HG03521 (cell line): ENCODE data around the gene ABHD14A.

ENCODE experiments used
- ATAC-seq: cut with Tn5 transposase; IDR thresholded peaks from one replicate; pipeline ENCODE4 v1.9.1; 2021; ENCODE audit warnings: mild to moderate bottlenecking, moderate library complexity; ENCODE audit not compliant: unreplicated experiment

ABHD14A gene

DNA sequence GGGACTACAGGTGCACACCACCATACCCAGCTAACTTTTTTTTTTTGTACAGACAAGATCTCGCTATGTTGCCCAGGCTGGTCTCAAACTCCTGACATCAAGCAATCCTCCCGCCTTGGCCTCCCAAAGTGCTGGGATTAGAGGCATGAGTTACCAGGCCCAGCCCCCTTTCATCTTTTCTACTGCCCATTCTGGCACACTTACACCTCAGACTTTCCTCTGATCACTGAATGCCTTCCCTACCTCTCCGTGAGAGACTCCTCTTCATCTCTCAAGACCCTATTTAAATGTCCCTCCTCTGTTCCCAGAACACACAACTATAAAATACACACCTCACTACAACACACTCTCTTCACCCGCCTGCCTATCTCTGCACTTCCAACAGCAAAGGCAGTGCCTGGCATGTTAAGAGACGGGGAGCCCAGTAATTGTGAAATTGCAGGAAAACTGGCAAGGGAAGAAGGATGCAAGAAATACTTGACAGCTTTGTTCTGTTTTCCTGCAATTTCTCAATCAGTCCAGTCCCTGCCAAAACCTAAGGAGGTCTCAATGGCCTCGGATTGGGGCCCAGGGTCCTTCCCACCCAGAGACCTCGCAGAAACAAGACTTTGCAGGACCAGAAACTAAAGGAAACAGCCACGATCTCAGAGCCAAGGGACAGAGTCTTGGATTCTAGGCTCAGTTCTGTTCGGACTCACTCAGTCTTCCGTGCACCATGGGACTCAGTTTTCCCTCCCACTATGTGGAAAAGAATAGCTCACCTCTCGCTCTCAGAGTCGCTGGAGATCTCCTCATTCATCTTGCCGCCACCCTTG lies 34.0 kb upstream of the ABHD14A start:
- no peak for ATAC-seq

DNA sequence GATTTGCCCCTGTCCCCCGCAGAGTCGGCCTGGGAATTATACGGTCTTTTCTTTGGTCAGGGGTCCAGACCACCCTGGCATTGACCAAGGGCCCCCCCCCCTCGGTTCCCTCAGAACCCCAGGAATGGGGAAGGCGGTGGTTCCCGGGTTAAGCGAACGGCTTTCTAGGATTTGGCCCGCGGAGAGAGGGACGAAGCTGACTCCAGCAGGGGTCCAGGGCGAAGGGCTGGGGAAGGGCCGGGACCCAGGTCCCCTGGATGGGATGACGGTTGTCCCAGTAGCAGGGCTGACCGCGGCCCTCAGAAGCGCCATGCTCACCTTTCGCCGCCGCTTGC lies 33.4 kb upstream of the ABHD14A start:
- ATAC-seq, result no peak

- ATAC-seq, result peak; percentile 90
Measured at GRCh38 chr3:51941798-51942602, 32.9 kb upstream of the ABHD14A start, which contains the start of the genes PARP3 and RRP9. PARP3 (plus strand) TSS chr3:51942363; CDS start chr3:51943356, 993 bp downstream. RRP9 (minus strand) TSS chr3:51941904; CDS start chr3:51941867, 37 bp downstream.

DNA sequence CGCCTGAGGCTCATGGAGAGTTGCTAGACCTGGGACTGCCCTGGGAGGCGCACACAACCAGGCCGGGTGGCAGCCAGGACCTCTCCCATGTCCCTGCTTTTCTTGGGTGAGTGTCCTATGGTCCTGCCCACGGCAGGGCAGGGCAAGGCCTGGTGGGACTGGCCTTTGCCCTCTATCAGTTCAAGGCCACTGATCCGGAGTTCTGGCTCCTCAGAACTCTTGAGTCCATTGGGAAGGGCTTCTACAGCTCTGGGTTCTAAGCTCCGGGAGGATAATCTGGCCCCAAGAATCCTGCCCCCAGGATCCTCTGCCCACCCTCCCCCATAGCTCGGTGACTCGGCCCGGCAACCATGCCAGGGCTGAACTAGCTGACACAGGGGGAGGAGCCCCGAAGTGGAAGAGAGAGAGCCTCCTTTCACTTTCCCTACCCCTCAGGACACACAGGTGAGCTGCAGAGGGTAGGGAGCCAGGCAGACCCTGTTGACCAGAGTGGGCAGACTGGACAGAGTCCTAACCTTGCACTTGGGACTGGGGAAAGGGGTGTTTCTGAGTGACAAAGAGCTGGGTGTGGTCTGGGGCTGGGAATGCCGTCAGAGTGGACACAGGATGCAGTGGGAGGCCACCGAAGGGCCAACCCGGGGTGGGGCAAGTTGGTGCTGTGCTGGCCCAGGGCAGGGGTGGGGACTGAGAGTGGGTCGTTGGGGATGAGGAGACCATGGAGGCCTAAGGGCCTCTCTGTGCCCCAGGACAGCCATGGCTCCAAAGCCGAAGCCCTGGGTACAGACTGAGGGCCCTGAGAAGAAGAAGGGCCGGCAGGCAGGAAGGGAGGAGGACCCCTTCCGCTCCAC lies 32.0 kb upstream of the ABHD14A start:
- ATAC-seq, result peak; percentile 24

GRCh38 chr3:51943451-51944391 lies 31.1 kb upstream of the ABHD14A start:
- ATAC-seq, result no peak

DNA sequence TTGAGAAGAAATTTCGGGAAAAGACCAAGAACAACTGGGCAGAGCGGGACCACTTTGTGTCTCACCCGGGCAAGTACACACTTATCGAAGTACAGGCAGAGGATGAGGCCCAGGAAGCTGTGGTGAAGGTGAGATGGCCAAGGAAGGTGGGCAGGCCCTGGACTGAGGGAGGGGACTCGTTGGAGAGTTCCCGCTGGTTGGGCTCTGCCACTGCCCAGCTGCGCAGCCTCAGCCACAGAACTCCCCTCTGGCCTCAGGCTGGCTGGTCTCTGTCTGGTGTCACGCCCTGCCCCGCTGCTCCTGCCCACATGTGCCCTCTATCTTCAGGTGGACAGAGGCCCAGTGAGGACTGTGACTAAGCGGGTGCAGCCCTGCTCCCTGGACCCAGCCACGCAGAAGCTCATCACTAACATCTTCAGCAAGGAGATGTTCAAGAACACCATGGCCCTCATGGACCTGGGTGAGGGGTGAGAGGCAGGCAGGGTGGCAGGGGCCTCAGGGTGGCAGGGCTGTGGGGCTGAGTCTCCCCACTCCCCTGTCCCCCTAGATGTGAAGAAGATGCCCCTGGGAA lies 30.3 kb upstream of the ABHD14A start:
- no peak for ATAC-seq

GRCh38 chr3:51945031-51945840 lies 29.6 kb upstream of the ABHD14A start:
- no peak for ATAC-seq

DNA sequence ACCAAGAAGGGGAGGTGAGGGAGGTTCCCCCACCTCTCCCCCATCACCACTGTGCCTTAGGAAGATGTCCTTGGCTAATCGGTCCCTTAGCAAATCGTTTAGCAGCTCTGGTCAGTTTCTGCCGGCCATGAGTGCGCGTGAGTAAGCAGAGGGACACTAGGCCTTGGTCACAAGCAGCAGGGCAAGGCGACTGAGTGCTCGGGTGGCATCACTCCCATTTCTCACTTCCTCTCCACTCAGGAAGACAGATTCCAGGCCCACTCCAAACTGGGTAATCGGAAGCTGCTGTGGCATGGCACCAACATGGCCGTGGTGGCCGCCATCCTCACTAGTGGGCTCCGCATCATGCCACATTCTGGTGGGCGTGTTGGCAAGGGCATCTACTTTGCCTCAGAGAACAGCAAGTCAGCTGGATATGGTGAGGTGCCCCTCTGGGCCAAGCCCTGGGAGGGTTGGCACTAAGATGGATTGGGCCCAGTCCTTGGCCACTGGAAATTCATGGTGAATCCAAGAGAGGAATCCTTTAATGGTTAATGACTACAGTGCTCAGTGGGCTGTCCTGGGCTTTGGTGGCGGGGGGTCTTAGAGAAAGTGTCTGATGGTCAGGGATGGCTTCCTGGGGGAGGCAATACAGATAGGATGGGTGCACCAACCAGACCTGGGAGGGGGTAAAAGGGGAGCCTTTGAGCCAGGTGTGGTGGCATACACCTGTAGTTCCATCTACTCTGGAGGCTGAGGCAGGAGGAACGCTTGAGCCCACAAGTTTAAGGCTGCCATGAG lies 28.7 kb upstream of the ABHD14A start:
- no peak for ATAC-seq

GRCh38 chr3:51946796-51947195 lies 28.1 kb upstream of the ABHD14A start:
- ATAC-seq, result no peak

DNA sequence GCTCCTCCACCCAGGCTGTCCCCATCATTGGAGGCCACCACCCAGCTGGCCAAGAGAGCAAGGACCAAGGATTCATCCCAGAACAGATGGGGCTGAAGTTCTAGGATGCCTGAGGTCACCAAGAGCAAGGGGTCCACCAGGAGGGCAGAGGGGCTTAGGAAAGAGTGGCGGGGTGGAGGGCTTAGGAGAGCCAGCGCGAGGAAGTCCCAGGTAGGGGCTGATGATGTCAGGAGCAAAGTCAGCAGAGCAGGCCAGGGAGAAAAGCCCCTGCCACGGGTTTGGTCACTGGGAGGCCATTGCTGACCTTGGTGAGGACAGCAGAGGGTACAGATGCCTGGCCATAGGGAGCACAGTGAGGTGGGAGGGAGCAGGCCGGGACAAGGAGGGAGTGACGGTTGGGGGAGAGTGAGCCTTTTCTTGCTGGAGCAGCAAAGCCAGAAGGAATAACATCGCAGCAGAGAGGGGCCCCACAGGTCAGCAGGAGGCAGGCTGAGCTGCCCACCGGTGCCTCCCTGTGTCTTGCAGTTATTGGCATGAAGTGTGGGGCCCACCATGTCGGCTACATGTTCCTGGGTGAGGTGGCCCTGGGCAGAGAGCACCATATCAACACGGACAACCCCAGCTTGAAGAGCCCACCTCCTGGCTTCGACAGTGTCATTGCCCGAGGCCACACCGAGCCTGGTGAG lies 27.5 kb upstream of the ABHD14A start:
- ATAC-seq, result no peak

- no peak for ATAC-seq
Measured at GRCh38 chr3:51948016-51948580, 26.8 kb upstream of the ABHD14A start.

GRCh38 chr3:51949121-51949520 lies 25.7 kb upstream of the ABHD14A start:
- no peak for ATAC-seq

DNA sequence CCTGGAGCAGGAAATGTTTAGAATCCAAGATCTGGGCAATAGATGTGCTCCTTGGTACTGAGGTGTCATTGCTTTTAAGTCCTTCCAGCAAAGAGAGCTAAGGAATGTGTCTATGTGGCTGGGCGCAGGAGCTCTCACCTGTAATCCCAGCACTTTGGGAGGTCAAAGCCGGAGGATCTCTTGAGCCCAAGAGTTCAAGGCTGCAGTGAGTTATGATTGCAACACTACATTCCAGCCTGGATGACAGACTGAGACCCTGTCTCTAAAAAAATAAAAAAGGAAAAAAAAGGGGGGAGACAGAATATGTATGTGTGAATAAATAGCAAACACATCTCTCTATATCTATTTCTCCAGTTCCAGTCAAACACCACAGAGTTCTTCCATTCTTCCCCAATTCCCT lies 24.0 kb upstream of the ABHD14A start:
- no peak for ATAC-seq

DNA sequence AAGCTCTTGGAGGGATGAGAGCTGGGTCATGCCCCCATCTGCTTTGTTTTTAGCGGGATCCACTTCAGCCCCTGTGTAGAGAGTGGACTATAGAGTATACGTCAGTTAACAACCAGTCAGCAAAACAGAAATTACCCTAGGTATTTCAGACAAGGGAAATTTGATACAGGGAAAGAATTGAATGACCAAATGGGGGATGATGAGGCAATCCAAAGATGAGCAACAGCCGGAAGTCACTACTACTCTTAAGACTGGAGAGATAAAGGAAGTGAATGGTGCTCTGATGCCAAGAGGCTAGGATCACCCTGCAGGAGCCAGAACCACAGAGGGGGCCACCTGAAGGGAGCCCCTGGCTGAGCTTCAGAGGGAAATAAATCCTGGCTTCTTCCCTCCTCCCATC lies 21.4 kb upstream of the ABHD14A start:
- no peak for ATAC-seq

- no peak for ATAC-seq
Measured at GRCh38 chr3:51954105-51954504, 20.8 kb upstream of the ABHD14A start.

DNA sequence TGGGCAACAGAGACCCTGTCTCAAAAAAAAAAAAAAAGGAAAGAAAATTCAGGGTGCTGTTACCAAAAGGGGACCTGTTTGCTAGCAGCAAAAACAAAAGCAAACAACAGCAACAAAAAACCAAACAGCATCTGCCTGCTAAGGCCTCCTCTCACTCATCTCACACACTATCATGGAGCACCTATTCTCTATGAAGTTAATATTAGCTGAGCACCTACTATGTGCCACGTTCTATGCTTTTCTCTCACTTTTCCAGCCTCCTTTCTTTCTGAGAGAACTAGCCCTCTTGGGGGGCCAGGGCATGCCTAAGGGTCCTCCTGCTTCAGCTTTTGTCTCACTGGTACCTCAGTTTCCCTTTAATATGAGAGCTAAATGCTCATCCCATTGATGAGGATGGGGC lies 20.2 kb upstream of the ABHD14A start:
- no peak for ATAC-seq

- ATAC-seq, result no peak
Measured at GRCh38 chr3:51955175-51955892, 19.5 kb upstream of the ABHD14A start, which contains the start of gene GPR62. GPR62 (plus strand) TSS chr3:51955381; CDS start chr3:51955653, 272 bp downstream.
